BE2C (cell line): ENCODE results near the gene BMI1.
"Not testable (repeated sequence)": the region's sequence is repeated elsewhere in the genome, so short reads cannot be mapped to it uniquely, and the experiment has no call there.

Source experiments
- DNase-seq: peaks from one replicate; pipeline ENCODE4 v3.0.0-alpha.2; 2020
- H3K27me3 ChIP-seq: fragments of 250-450 bp; sonication (Bioruptor Pico); 2 replicates; pipeline ENCODE4 v1.5.1; 2020; ENCODE audit warnings: mild to moderate bottlenecking
- H3K36me3 ChIP-seq: fragments of 250-450 bp; sonication (Bioruptor Pico); 2 replicates; pipeline ENCODE4 v1.5.1; 2020; ENCODE audit warnings: mild to moderate bottlenecking
- H3K4me1 ChIP-seq: fragments of 250-450 bp; sonication (Bioruptor Pico); 2 replicates; pipeline ENCODE4 v1.5.1; 2020
- H3K4me3 ChIP-seq: 2 replicates; pipeline ENCODE4 v1.5.1; 2011; ENCODE audit warnings: low read depth, low read length
- H3K9me3 ChIP-seq: fragments of 250-450 bp; sonication (Bioruptor Pico); 2 replicates; pipeline ENCODE4 v1.5.1; 2020
- TF ChIP-seq, protein P1 (sequence below): IDR thresholded peaks from 2 replicates; pipeline ENCODE4 v1.5.1; 2012; ENCODE audit warnings: mild to moderate bottlenecking, low read depth, low read length

The BMI1 gene

DNA sequence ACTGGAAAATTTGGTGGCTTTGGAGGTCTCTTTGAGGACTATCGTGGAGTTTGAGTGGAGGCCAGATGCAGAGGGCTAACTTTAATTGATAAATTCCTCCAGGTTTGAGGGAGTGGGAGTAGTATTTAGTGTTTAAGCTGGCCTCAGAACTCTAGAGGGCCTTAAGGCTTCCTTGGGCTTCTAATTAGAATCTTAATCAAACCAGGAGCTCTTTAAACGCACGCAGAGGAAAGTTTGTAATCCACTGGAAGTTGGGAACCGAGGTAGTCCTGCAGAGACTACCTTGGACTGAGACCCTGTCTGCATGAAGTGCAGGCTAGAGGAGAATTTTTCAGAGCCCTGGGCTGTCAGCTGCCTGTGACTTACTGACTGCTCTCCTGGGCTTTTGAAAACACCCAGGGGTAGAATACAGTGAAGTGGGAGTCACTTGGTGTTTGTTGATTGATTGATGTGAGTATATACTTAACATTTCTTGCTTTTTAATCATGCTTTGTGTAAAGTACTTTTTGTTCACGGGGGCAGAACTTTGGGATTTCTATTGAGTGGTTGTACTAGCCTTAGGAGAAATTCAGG lies 30.3 kb downstream of the BMI1 start:
- H3K4me3 ChIP-seq: no peak overlapping the region
- H3K36me3 ChIP-seq: no peaks in the 10 kb centered on the region
- no peak for DNase-seq
- peaks cover under 1% of the 10 kb centered on the region for H3K27me3 ChIP-seq
- no peaks in the 10 kb centered on the region for H3K4me1 ChIP-seq
- no peaks in the 10 kb centered on the region for H3K9me3 ChIP-seq
- TF ChIP-seq, protein P1, sequence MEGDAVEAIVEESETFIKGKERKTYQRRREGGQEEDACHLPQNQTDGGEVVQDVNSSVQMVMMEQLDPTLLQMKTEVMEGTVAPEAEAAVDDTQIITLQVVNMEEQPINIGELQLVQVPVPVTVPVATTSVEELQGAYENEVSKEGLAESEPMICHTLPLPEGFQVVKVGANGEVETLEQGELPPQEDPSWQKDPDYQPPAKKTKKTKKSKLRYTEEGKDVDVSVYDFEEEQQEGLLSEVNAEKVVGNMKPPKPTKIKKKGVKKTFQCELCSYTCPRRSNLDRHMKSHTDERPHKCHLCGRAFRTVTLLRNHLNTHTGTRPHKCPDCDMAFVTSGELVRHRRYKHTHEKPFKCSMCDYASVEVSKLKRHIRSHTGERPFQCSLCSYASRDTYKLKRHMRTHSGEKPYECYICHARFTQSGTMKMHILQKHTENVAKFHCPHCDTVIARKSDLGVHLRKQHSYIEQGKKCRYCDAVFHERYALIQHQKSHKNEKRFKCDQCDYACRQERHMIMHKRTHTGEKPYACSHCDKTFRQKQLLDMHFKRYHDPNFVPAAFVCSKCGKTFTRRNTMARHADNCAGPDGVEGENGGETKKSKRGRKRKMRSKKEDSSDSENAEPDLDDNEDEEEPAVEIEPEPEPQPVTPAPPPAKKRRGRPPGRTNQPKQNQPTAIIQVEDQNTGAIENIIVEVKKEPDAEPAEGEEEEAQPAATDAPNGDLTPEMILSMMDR: no peak

DNA sequence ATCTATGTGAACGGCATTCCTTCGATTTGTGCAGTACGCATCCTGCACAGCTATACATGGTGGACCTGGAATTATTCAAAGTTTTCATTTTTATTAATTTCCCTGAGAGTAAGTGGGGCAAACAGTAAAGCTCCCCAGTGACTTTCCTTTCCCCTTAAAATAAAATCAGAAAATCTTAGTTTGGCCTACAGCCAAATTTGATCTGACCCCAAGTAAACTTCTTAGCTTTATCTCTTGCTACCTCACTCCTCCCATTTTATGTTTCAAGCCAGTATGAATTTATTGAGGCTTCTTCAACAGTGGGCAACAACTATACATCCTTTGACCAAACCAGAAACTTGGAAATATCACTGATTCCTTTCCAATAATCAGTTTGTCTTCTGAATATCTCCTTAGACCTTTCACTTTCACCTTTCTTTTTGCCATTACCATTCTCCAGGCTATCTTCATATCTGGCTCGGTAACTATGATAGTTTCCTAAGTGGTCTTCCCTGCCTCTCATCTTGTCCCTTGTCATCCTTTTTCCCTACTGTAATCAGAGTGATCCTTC lies 35.5 kb downstream of the BMI1 start:
- no peak for DNase-seq
- Histone ChIP-seq H3K4me3 (no peak overlapping the region), H3K9me3 (no peaks in the 10 kb centered on the region), H3K4me1 (no peaks in the 10 kb centered on the region; the same call in 1 of the 2 replicates), H3K27me3 (no peaks in the 10 kb centered on the region), H3K36me3 (no peaks in the 10 kb centered on the region)
- TF ChIP-seq, protein P1: no peak

DNA sequence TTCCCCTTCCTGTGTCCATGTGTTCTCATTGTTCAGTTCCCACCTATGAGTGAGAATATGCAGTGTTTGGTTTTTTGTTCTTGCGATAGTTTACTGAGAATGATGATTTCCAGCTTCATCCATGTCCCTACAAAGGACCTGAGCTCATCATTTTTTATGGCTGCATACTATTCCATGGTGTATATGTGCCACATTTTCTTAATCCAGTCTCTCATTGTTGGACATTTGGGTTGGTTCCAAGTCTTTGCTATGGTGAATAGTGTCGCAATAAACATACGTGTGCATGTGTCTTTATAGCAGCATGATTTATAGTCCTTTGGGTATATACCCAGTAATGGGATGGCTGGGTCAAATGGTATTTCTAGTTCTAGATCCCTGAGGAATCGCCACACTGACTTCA lies 36.9 kb downstream of the BMI1 start:
- H3K36me3 ChIP-seq, H3K4me1 ChIP-seq, H3K4me3 ChIP-seq, H3K9me3 ChIP-seq, H3K27me3 ChIP-seq, DNase-seq: not testable (repeated sequence)

DNA sequence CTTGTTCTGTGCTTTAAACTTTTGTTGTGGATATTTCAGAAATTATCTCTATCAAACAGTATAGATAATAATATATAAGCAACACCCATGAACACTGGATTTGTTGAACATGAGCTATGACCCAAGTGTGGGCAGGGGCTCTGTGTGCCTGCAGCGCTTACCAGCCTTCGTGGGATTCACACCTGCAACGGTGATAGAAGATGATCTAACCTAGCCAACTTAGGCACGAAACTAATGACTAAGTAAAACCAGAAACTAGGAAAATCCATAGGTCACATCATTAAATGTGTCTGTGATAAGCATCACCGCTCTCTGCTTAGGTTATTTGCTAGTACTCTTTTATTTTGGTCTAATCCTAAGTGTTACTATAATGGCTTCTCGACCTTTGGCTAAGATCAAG lies 42.4 kb downstream of the BMI1 start:
- Histone ChIP-seq H3K36me3 (no peaks in the 10 kb centered on the region), H3K9me3 (no peaks in the 10 kb centered on the region), H3K4me1 (no peaks in the 10 kb centered on the region), H3K27me3 (no peaks in the 10 kb centered on the region), H3K4me3 (no peak overlapping the region)
- no peak for DNase-seq
- TF ChIP-seq, protein P1: no peak

DNA sequence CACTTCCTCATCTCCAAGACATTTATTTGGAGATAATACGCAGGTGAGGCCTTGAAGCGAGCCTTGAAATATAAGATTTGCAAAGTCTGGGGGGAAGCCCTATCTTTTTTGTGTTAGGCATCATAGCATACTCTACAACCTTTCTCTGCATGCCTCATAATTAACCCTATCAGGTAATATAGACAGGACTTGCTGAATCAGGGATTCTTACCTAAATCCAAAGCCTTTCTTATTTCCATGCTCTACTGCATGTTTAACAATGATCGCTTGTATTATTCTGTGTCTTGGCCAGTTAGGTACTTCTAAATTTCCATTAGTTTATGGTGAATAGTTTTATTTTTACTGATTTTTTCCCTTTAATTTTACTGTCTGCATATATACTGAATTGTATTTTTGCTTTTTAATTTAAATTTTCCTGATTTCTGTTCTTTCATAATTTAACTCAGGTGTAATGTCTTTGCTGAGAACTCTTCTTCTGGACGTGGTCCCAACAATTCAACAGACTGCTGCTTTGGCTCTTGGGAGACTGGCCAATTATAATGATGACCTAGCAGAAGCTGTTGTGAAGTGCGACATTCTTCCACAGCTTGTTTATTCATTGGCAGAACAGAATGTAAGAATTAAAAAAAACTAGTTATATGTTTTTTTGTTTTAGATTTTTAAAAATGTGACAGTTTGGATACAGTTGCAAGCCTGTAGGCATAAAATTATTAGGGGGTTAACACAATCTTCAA lies 43.7 kb downstream of the BMI1 start:
- no peak overlapping the region for H3K4me3 ChIP-seq
- no peak for DNase-seq
- no peaks in the 10 kb centered on the region for H3K9me3 ChIP-seq
- no peaks in the 10 kb centered on the region for H3K36me3 ChIP-seq
- no peaks in the 10 kb centered on the region for H3K4me1 ChIP-seq
- H3K27me3 ChIP-seq: no peaks in the 10 kb centered on the region
- TF ChIP-seq, protein P1: no peak

DNA sequence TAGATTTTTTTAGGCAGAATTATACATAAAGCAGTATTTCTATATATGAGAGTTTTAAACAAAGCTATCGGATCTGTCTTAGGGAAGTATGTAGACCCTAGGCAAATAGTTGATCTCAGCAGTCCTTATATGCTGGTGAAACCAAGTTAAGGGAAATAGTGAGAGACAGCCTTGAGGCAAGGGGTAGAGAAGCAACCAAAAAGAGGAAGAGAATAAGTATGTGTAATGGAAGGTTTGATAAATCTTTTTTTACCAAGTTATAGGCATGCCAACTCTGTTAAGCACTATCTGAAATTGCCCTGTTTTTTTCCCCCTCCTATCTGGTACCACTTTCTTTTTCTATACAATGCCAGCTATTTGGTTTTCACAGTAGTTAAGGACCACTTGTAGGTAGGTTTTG lies 44.3 kb downstream of the BMI1 start:
- Histone ChIP-seq H3K4me3 (no peak overlapping the region), H3K36me3 (no peaks in the 10 kb centered on the region), H3K9me3 (no peaks in the 10 kb centered on the region), H3K27me3 (no peaks in the 10 kb centered on the region), H3K4me1 (no peaks in the 10 kb centered on the region)
- DNase-seq: no peak
- TF ChIP-seq, protein P1: no peak
